DMS53 (cell line): ENCODE data around the gene TRNP1.
A peak's percentile ranks its signal among the peaks of the same experiment; 100 is the strongest.
"Not testable (repeated sequence)": the region's sequence is repeated elsewhere in the genome, so short reads cannot be mapped to it uniquely, and the experiment has no call there.

Experiments used
- DNase-seq: peaks from one replicate; lab custom pipeline; 2025; lab: John Stamatoyannopoulos, UW

Gene TRNP1

GRCh38 chr1:26972821-26973220 is 20.7 kb upstream of the TRNP1 start:
- DNase-seq = no peak

GRCh38 chr1:26976621-26977510 is 16.6 kb upstream of the TRNP1 start:
- DNase-seq = no peak

DNA sequence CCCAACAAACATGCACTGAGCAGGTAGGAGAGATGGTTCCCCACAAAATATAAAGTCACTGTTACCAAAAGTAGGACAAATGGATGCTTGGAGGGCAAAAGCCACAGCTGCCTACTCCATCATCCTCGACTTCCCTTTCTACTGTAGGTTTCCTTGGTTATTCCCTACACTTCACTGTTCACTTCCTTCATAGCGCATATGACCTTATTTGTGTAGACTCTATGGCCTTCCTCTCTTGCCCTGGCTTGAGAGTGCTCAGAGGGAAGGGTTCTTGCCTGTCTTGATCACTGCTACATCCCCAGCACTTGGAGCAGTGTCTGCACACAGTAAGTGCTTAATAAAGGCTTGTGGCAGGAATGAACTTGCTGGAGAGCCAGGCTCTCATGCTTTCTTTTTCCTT is 14.6 kb upstream of the TRNP1 start:
- DNase-seq = no peak

- DNase-seq = no peak
These were observed 12.2 kb upstream of the TRNP1 start for GRCh38 chr1:26981146-26981846.

DNA sequence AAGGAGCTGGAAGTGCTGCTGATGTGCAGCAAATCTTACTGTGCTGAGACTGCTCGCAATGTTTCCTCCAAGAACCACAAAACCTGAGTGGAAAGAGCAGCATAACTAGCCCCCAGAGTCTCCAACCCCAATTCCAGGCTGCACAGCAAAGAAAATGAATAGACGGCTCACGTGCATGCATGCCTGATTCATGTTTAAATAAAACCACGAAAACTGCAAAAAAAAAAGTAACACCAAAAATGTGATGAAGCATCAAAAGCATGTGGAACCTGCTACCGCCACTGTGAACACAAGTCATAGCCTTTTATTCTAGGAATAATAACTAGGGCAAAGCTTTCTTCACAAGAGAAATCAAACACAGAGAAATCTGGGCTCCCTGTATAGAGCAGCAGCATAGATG is 9.6 kb upstream of the TRNP1 start:
- no peak for DNase-seq

DNA sequence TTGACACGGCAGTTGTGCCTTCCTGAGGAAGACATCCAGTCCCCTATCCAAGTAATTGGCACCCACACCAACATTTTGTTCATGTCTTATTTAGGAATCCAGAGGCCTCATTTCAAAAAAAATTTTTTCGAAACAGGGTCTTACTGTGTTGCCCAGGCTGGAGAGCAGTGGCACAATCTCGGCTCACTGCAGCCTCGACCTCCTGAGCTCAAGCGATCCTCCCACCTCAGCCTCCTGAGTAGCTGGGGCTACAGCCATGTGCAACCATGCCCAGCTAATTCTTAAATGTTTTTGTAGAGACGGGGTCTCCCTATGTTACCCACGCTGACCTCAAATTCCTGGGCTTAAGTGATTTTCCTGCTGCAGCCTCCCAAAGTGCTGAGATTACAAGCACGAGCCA is 9.2 kb upstream of the TRNP1 start:
- DNase-seq = no peak

DNA sequence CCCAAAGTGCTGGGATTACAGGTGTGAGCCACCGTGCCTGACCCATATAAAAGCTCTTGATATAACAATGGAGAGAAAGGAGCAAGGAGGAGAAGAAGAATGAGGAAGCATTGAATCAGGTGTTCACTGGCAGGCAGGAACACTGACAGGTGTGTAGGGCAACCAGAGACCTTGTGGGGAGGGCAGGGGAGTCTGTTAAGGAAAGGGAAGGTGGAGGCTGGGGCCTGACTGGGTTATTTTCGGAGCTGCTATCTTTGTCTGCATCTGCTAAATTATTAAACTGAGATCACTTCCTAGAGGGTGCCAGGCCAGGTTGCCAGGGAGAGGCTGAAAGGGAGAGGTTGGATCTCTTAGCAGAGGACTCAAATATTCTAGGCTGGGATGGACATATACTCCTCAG is 6.8 kb upstream of the TRNP1 start:
- peak; percentile 67 for DNase-seq

GRCh38 chr1:26989403-26990109 is 3.9 kb upstream of the TRNP1 start:
- not testable (repeated sequence) for DNase-seq

- DNase-seq = peak; percentile 97
These were observed 2.0 kb upstream of the TRNP1 start for GRCh38 chr1:26991310-26992116.

- DNase-seq = peak; percentile 73
These were observed 711 bp downstream of the TRNP1 start for GRCh38 chr1:26994020-26994786.

- DNase-seq = peak; percentile 74
These were observed 1.5 kb downstream of the TRNP1 start for GRCh38 chr1:26994787-26995517.

DNA sequence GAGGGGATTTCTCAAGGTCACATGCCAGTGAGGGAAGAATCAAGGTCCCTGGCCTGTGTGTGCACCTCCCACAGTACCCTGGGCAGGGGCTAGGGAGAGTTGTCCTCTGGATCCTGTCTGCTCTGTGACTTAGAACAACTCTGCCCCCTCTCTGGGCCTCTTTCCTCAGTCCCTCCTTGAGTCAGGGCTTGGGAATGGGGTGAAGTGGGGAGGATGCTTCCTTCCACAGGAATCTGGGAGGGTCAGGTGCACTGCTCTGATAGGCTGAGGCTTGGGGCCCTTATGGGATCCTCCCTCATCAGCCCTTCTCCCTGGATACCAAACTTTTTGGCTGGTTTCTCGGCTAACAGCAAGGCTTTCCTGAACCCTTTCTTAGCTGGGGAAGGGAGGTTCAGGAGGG is 2.5 kb downstream of the TRNP1 start:
- DNase-seq = no peak

- DNase-seq = no peak
These were observed 3.2 kb downstream of the TRNP1 start for GRCh38 chr1:26996665-26997064.

- no peak for DNase-seq
These were observed 5.2 kb downstream of the TRNP1 start for GRCh38 chr1:26998429-26999300.

DNA sequence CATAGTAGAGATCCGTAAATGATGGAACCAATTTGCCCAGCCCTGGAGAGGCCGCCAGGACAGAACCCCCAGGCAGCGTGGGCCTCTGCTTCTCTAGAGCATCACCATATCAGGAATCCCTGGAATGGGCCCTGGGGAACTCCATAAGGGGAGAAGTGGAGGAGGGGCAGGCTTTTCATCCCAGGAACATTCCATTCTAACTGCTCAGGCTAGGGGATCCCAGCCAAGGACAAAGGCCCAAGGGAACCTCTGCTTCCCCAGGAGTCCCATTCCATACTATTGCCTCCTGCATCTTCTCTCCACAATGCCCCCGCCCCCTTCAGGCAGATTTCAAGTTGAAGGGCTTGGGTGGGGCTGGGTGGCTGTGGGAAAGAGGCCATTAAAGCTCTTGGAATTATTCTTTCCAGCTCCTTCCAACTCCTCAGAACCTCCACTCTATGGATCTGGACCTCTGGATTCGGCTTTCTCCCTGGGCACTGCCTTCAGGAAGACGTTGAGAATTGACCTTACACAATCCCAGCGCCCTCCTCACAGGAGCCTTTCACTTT is 6.0 kb downstream of the TRNP1 start:
- no peak for DNase-seq

- DNase-seq = no peak
These were observed 6.8 kb downstream of the TRNP1 start for GRCh38 chr1:27000090-27000816.

- no peak for DNase-seq
These were observed 7.4 kb downstream of the TRNP1 start for GRCh38 chr1:27000817-27001460.
